Erythroblast (primary cell): Measurements from ENCODE around the gene NTN5.

ENCODE experiments used
- GATA1 ChIP-seq: IDR thresholded peaks from 2 replicates; pipeline ENCODE4 v1.6.1; 2011; ENCODE audit warnings: low read depth, mild to moderate bottlenecking, control low read depth, low read length, moderate library complexity
- POLR2A ChIP-seq: IDR thresholded peaks from 2 replicates; pipeline ENCODE4 v1.6.1; 2011; ENCODE audit warnings: mild to moderate bottlenecking, low read length

DNA sequence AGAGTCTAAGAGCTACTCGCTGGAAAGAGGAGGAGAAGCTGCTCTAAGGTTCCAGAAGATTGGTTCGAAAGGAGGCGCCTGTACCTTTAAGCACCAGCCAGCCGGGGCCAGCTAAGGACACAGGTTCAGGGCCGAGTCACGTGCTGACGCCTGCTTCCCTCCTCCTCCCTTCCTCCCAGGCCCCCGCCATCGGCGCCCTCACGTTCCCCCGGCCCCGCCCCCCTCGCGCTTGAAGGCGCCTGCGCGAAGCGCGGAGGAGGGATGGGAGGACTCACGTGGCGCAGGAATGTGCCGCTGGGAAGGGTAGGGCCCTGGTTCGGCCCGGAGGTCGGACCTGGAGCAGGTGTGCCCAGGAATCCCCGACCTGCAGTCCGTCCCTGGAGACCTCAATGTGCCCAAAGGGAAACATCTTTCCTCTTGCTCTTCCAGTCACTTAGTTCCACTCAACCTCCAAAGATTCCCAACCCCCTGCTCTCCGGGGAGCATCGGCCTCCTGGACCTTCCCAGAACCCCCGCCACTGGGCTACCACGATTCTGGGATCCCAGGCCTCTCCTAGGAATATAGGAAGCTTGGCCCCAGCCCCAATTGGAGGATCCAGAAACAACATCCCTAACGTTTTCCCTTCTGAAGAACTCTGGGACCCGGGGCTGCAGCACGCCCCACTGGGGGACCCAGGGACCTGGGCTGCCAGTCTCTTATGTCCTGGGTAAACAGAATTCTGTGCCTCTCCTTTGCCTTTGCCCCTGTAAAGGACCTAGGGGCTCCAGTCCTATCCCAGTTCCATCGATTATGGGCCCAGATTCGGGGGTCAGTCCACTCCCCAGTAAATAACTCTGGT is 38.2 kb downstream of the NTN5 start:
- TF ChIP-seq POLR2A (peak; percentile 50), GATA1 (no peak)
